Activated CD8-positive, alpha-beta memory T cell treated with anti-CD3 and anti-CD28 coated beads for 4 hours (primary cell): ENCODE results near the gene CMSS1.

Source experiments
- DNase-seq, 2 donors: peaks; one replicate each; pipeline ENCODE4 v3.0.0-alpha.2; 2020; ENCODE audit warnings: low read depth in 2 of 2

The CMSS1 gene

GRCh38 chr3:99958222-99958912 lies 140.7 kb downstream of the CMSS1 start:
- DNase-seq, result no peak

- DNase-seq, result no peak
These were observed 142.6 kb downstream of the CMSS1 start for GRCh38 chr3:99960123-99960878.

GRCh38 chr3:99960941-99961340 lies 143.3 kb downstream of the CMSS1 start:
- DNase-seq, result no peak

GRCh38 chr3:99961756-99962515 lies 144.3 kb downstream of the CMSS1 start:
- no peak for DNase-seq

- no peak for DNase-seq
These were observed 145.0 kb downstream of the CMSS1 start for GRCh38 chr3:99962703-99963102.

- no peak for DNase-seq
These were observed 147.4 kb downstream of the CMSS1 start for GRCh38 chr3:99965077-99965476.

- no peak for DNase-seq
These were observed 148.2 kb downstream of the CMSS1 start for GRCh38 chr3:99965681-99966408.

- no peak for DNase-seq
These were observed 149.2 kb downstream of the CMSS1 start for GRCh38 chr3:99966662-99967416.

GRCh38 chr3:99967796-99968195 lies 150.1 kb downstream of the CMSS1 start:
- no peak for DNase-seq

- DNase-seq, result no peak
These were observed 151.5 kb downstream of the CMSS1 start for GRCh38 chr3:99969136-99969535.

GRCh38 chr3:99970198-99970597 lies 152.5 kb downstream of the CMSS1 start:
- no peak for DNase-seq

- no peak for DNase-seq
These were observed 154.1 kb downstream of the CMSS1 start for GRCh38 chr3:99971761-99972160.

- no peak for DNase-seq
These were observed 154.9 kb downstream of the CMSS1 start for GRCh38 chr3:99972380-99973104.

- DNase-seq, result no peak
These were observed 157.3 kb downstream of the CMSS1 start for GRCh38 chr3:99974989-99975388.

GRCh38 chr3:99976584-99976983 lies 158.9 kb downstream of the CMSS1 start:
- DNase-seq, result no peak

GRCh38 chr3:99978221-99978620 lies 160.6 kb downstream of the CMSS1 start:
- DNase-seq, result no peak

GRCh38 chr3:99980606-99981005 lies 162.9 kb downstream of the CMSS1 start:
- no peak for DNase-seq

GRCh38 chr3:99981138-99981537 lies 163.5 kb downstream of the CMSS1 start:
- DNase-seq, result no peak

GRCh38 chr3:99982650-99983049 lies 165.0 kb downstream of the CMSS1 start:
- no peak for DNase-seq

- no peak for DNase-seq
These were observed 166.5 kb downstream of the CMSS1 start for GRCh38 chr3:99984139-99984538.

GRCh38 chr3:99984668-99985067 lies 167.0 kb downstream of the CMSS1 start:
- DNase-seq, result no peak
